ENCODE results near the gene TRABD2B.

- no peak for TF ChIP-seq CTCF (conservative IDR thresholded peaks at IDR 0.05)
- no peak for TF ChIP-seq ZFX (IDR thresholded peaks at IDR 0.05)
Measured at GRCh38 chr1:47859092-47859743, 138.0 kb downstream of the TRABD2B start.

Data from C4-2B (cell line).